IPS-NIHi11 (cell line): ENCODE results near the gene CDK6.

Experiments
- DNase-seq: peaks from one replicate; pipeline ENCODE4 v3.0.0; 2012; ENCODE audit warnings: mixed read lengths, low spot score

Gene CDK6

GRCh38 chr7:92826258-92826938 is 10.0 kb downstream of the CDK6 start:
- no peak for DNase-seq

- no peak for DNase-seq
These were observed 11.4 kb downstream of the CDK6 start for GRCh38 chr7:92824901-92825480.

GRCh38 chr7:92824450-92824849 is 11.9 kb downstream of the CDK6 start:
- no peak for DNase-seq

GRCh38 chr7:92823042-92823441 is 13.3 kb downstream of the CDK6 start:
- no peak for DNase-seq

GRCh38 chr7:92820191-92820590 is 16.2 kb downstream of the CDK6 start:
- no peak for DNase-seq

- DNase-seq: no peak
These were observed 19.0 kb downstream of the CDK6 start for GRCh38 chr7:92817398-92817797.

- no peak for DNase-seq
These were observed 21.0 kb downstream of the CDK6 start for GRCh38 chr7:92815412-92815811.

GRCh38 chr7:92813390-92814024 is 22.9 kb downstream of the CDK6 start:
- DNase-seq: no peak

- no peak for DNase-seq
These were observed 25.2 kb downstream of the CDK6 start for GRCh38 chr7:92811158-92811557.

- peak; percentile 55 for DNase-seq
These were observed 26.4 kb downstream of the CDK6 start for GRCh38 chr7:92809760-92810573.

- DNase-seq: no peak
These were observed 27.0 kb downstream of the CDK6 start for GRCh38 chr7:92809397-92809759.

- DNase-seq: no peak
These were observed 27.7 kb downstream of the CDK6 start for GRCh38 chr7:92808635-92809034.

GRCh38 chr7:92808006-92808405 is 28.4 kb downstream of the CDK6 start:
- DNase-seq: no peak

- DNase-seq: no peak
These were observed 29.9 kb downstream of the CDK6 start for GRCh38 chr7:92806496-92806895.

GRCh38 chr7:92802406-92802805 is 34.0 kb downstream of the CDK6 start:
- no peak for DNase-seq

- no peak for DNase-seq
These were observed 36.7 kb downstream of the CDK6 start for GRCh38 chr7:92799446-92800211.

GRCh38 chr7:92798517-92799249 is 37.7 kb downstream of the CDK6 start:
- no peak for DNase-seq

GRCh38 chr7:92797693-92798092 is 38.7 kb downstream of the CDK6 start:
- no peak for DNase-seq

- no peak for DNase-seq
These were observed 39.1 kb downstream of the CDK6 start for GRCh38 chr7:92797284-92797683.

GRCh38 chr7:92794831-92795230 is 41.5 kb downstream of the CDK6 start:
- no peak for DNase-seq

- no peak for DNase-seq
These were observed 42.0 kb downstream of the CDK6 start for GRCh38 chr7:92794391-92794790.
